CD4-positive, alpha-beta T cell (primary cell): ENCODE results near the gene ANXA9. TPM values are rescaled to one million over a fixed set of nuclear protein-coding genes. Genes with fewer than 3 reads are reported as not detected.

Experiments used
- ATAC-seq: fragments of 200-7000 bp; cut with Tn5 transposase; one replicate; pipeline ENCODE4 v1.10.0; 2022; ENCODE audit warnings: mild to moderate bottlenecking; ENCODE audit not compliant: poor library complexity
- CTCF ChIA-PET: fragments of 350-600 bp; sonication (Branson Sonifier 250); formaldehyde crosslinking; loops from one replicate; lab custom pipeline; 2021; ENCODE audit warnings: antibody characterized with exemption, inconsistent platforms; lab: Charles Lee
- POLR2A ChIA-PET: fragments of 350-600 bp; sonication (Branson Sonifier 250); formaldehyde crosslinking; loops from one replicate; lab custom pipeline; 2021; ENCODE audit warnings: antibody characterized with exemption, inconsistent platforms; lab: Charles Lee
- DNase-seq, 14 experiments: peaks; one replicate each; pipeline ENCODE4 v3.0.0-alpha.2; 2013 to 2020; ENCODE audit warnings: mixed read lengths in 2 of 14
- H3K27ac ChIP-seq, 2 donors: one replicate each; pipeline versions ENCODE4 v1.5.1 to v1.7.0; 2013; ENCODE audit warnings: low read length in 2 of 2, low read depth in 1 of 2, mild to moderate bottlenecking in 1 of 2
- H3K27me3 ChIP-seq, 2 experiments: 1 replicate in 1 of 2; 2 replicates in 1 of 2; pipeline versions ENCODE4 v1.6.1 to v1.7.0; 2013; ENCODE audit warnings: low read length in 2 of 2, control low read depth in 1 of 2, mild to moderate bottlenecking in 1 of 2, moderate library complexity in 1 of 2; ENCODE audit not compliant: insufficient read depth in 2 of 2, control insufficient read depth in 1 of 2
- H3K36me3 ChIP-seq: one replicate; pipeline ENCODE4 v1.6.1; 2013; ENCODE audit warnings: low read length, control low read depth; ENCODE audit not compliant: insufficient read depth
- H3K4me1 ChIP-seq: one replicate; pipeline ENCODE4 v1.6.1; 2013; ENCODE audit warnings: low read length, control low read depth; ENCODE audit not compliant: insufficient read depth
- H3K4me3 ChIP-seq: one replicate; pipeline ENCODE4 v1.5.1; 2013; ENCODE audit warnings: mild to moderate bottlenecking, low read length, moderate library complexity
- H3K9me3 ChIP-seq, 2 experiments: 1 replicate in 1 of 2; 2 replicates in 1 of 2; pipeline versions ENCODE4 v1.6.1 to v1.7.0; 2013; ENCODE audit warnings: low read length in 2 of 2, mild to moderate bottlenecking in 2 of 2, control low read depth in 1 of 2, moderate library complexity in 1 of 2; ENCODE audit not compliant: control insufficient read depth in 1 of 2, insufficient read depth in 1 of 2
- H3K27ac Mint-ChIP-seq: one replicate; pipeline ENCODE4 v1.8.0; 2020; ENCODE audit warnings: mixed read lengths
- H3K27me3 Mint-ChIP-seq: one replicate; pipeline ENCODE4 v1.8.0; 2021; ENCODE audit warnings: mixed read lengths
- H3K36me3 Mint-ChIP-seq: one replicate; pipeline ENCODE4 v1.8.0; 2021; ENCODE audit warnings: low read depth, mixed read lengths
- H3K4me1 Mint-ChIP-seq: one replicate; pipeline ENCODE4 v1.8.0; 2021; ENCODE audit warnings: low read depth, mixed read lengths
- H3K4me3 Mint-ChIP-seq: one replicate; pipeline ENCODE4 v1.8.0; 2020; ENCODE audit warnings: mild to moderate bottlenecking, mixed read lengths
- H3K9me3 Mint-ChIP-seq: one replicate; pipeline ENCODE4 v1.8.0; 2020; ENCODE audit warnings: mixed read lengths
- intact Hi-C, 2 experiments: fragments of 100-400 bp; cut with DNase I in 1 of 2; cut with micrococcal nuclease in 1 of 2; formaldehyde crosslinking; loops; one replicate each; pipeline versions ENCODE4 v1.15.1 to v1.9.0; 2023 to 2025; cut with DNase I, micrococcal nuclease
- total RNA-seq, 174 experiments: library from RNA in 2 of 174; stranded (reverse) in 2 of 174; gene quantifications; one replicate each; pipeline ENCODE4 v1.2.3 and lab custom pipeline; 2021 to 2026
- TF ChIP-seq, protein P1 (sequence below): fragments of 200-600 bp; IDR thresholded peaks from one replicate; pipeline ENCODE4 v1.8.0; 2022; ENCODE audit warnings: antibody characterized with exemption, mild to moderate bottlenecking

The ANXA9 gene
- total RNA-seq, 2 experiments from 2014 or later = not detected

DNA sequence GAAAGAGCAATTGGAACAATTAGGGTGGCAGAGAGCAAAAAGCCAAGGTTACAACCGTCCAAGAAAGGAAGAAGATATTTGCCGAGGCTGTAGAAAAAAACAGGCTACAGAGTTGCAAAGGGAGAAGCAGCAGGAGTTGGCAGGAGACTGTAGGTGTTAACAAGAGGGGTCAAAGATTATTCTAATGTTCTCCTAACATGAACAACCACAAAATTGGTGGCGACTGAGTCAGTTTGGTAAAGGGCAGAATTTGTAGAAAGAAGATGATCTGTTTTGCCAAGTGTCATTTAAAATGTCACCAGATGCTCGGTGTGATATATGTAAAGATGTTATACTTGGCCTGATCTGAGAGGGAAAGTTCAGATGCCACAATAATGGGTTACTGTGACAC lies 25.8 kb downstream of the ANXA9 start:
- Mint-ChIP-seq H3K9me3 (no peaks in the 10 kb centered on the region), H3K27me3 (no peaks in the 10 kb centered on the region), H3K36me3 (peaks cover 45% of the 10 kb centered on the region), H3K4me3 (peak overlapping the region; percentile 93), H3K4me1 (peaks cover 86% of the 10 kb centered on the region), H3K27ac (peak overlapping the region; percentile 98)
- peak overlapping the region; percentile 82 for H3K4me3 ChIP-seq
- H3K9me3 ChIP-seq = no peaks in the 10 kb centered on the region
- H3K4me1 ChIP-seq = peaks cover 84% of the 10 kb centered on the region
- H3K36me3 ChIP-seq = peaks cover 7% of the 10 kb centered on the region
- ATAC-seq (no peak), DNase-seq (no peak)
- intact Hi-C loops = loop anchor here (1.0 to 5.0 kb wide), 5 partner anchors 29 to 646 kb away; partner anchors contain the start of genes ARNT (in 1 of the 2), RPRD2 (in 1 of the 2) and TNFAIP8L2 (in 1 of the 2)
- peak overlapping the region; percentile 87 to 98 for H3K27ac ChIP-seq
- ChIA-PET CTCF (interaction anchor here (4.1 kb wide), 1 partner anchor 12 kb away, joined by 29 read pairs; no protein-coding TSS in a partner anchor), POLR2A (interaction anchor here (1.0 to 3.7 kb wide), 6 partner anchors 17 to 63 kb away, joined by 3 to 18 read pairs (median 4); partner anchors contain the start of genes C1orf56, CDC42SE1 and GABPB2)
- no peaks in the 10 kb centered on the region for H3K27me3 ChIP-seq
- TF ChIP-seq, protein P1, sequence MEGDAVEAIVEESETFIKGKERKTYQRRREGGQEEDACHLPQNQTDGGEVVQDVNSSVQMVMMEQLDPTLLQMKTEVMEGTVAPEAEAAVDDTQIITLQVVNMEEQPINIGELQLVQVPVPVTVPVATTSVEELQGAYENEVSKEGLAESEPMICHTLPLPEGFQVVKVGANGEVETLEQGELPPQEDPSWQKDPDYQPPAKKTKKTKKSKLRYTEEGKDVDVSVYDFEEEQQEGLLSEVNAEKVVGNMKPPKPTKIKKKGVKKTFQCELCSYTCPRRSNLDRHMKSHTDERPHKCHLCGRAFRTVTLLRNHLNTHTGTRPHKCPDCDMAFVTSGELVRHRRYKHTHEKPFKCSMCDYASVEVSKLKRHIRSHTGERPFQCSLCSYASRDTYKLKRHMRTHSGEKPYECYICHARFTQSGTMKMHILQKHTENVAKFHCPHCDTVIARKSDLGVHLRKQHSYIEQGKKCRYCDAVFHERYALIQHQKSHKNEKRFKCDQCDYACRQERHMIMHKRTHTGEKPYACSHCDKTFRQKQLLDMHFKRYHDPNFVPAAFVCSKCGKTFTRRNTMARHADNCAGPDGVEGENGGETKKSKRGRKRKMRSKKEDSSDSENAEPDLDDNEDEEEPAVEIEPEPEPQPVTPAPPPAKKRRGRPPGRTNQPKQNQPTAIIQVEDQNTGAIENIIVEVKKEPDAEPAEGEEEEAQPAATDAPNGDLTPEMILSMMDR = no peak

DNA sequence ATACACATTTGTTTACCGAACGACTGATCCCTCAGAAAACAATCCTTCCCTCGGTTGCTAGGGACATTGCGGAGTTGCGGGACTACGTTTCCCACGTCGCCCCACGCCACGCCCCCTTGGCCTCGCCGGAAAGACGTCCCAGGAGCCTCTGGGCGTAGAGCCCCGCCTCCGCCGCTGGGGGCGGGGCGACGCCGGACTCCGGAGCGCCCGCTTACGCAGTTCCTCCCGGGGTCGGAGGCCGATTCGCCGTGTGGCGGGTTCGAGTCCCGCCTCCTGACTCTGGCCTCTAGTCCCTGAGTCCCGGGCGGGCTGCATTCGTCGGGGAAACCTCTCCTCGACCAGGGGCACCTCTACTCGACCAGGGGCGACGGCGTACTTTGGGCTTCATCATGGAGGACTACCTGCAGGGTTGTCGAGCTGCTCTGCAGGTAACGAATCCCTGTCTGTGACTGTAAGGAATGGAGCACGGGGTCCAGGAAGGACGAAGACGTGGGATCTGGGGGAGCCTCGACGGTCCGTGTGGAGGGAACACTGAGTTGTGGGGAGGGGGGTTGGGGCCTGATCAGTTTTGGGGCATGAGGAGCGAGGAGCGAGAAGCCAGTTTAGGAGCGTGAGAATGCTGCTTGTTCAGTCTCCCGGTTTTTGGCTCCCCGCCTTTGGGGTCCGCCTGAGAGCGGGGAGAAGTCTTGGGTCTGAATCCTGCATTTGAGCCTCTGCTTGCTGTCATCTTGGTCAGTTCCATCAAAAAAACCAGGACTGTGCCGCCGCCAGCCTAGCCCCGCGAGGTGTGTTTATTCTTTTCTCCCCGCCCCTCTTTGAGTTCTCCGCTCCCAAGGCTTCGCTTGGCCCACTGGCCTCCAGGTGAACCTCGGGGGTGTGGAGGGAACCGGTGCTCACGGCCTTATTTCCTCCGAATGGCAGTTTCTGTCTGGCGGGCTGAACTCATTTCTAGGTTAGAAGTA lies 26.4 kb downstream of the ANXA9 start, which contains the start of gene PRUNE1:
PRUNE1 (plus strand) TSS at position 206 of the 962 bp plus-strand sequence; CDS start at position 390, 184 bp downstream.
- ATAC-seq = peak; percentile 85
- Histone ChIP-seq H3K27me3 (no peaks in the 10 kb centered on the region), H3K4me1 (peaks cover 83% of the 10 kb centered on the region), H3K4me3 (peak within 1 kb of the TSS; percentile 82), H3K9me3 (no peaks in the 10 kb centered on the region), H3K36me3 (peaks cover 14% of the 10 kb centered on the region), H3K27ac (peak within 1 kb of the TSS; percentile 87 to 98)
- H3K4me1 Mint-ChIP-seq = peaks cover 86% of the 10 kb centered on the region
- peak within 1 kb of the TSS; percentile 98 for H3K27ac Mint-ChIP-seq
- H3K9me3 Mint-ChIP-seq = no peaks in the 10 kb centered on the region
- no peaks in the 10 kb centered on the region for H3K27me3 Mint-ChIP-seq
- peaks cover 43% of the 10 kb centered on the region for H3K36me3 Mint-ChIP-seq
- intact Hi-C loops = loop anchor here (1.0 to 5.0 kb wide), 5 partner anchors 29 to 646 kb away; partner anchors contain the start of genes ARNT (in 1 of the 2), RPRD2 (in 1 of the 2) and TNFAIP8L2 (in 1 of the 2)
- peak; percentile 92 to 100 (median 96) for DNase-seq
- peak within 1 kb of the TSS; percentile 93 for H3K4me3 Mint-ChIP-seq
- ChIA-PET CTCF (interaction anchor here (0.6 to 0.9 kb wide), 3 partner anchors 16 to 731 kb away, joined by 3 to 4 read pairs (median 3); no protein-coding TSS in a partner anchor), POLR2A (interaction anchor here (0.6 to 1.9 kb wide), 7 partner anchors 16 to 645 kb away, joined by 3 to 5 read pairs (median 3); partner anchors contain the start of genes CDC42SE1, GABPB2 and RPRD2)
- TF ChIP-seq, protein P1 = no peak

DNA sequence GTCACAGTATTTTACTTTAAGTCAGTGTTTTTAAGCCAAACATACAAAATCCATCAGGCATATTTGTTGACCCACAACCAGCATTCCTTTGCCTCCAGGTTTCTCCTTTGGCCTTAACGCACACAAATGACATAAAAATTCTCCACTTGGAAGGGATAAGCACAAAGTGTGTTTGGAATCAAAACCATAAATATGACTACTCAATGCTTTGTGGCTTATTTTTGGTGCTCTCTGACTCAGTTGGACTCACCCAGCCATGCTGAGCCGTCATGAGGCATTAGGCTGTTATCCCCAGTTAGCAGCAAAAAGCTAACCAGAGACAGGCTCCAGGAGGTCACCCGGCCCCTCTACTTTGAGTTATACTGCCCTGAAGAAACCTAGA lies 27.1 kb downstream of the ANXA9 start:
- H3K36me3 Mint-ChIP-seq = peaks cover 46% of the 10 kb centered on the region
- POLR2A ChIA-PET = interaction anchor here (1.1 to 1.9 kb wide), 4 partner anchors 42 to 645 kb away, joined by 3 to 5 read pairs (median 4); partner anchors contain the start of genes GABPB2 and RPRD2
- no peak for DNase-seq
- H3K27ac Mint-ChIP-seq = peak overlapping the region; percentile 98
- H3K4me3 ChIP-seq = peak overlapping the region; percentile 82
- TF ChIP-seq, protein P1 = no peak
- intact Hi-C loops = loop anchor here (2.0 to 5.0 kb wide), 4 partner anchors 48 to 647 kb away; partner anchors contain the start of genes ARNT (in 1 of the 2), RPRD2 (in 1 of the 2) and TNFAIP8L2 (in 1 of the 2)
- no peaks in the 10 kb centered on the region for H3K9me3 ChIP-seq
- H3K4me1 Mint-ChIP-seq = peaks cover 84% of the 10 kb centered on the region
- ATAC-seq = no peak
- no peaks in the 10 kb centered on the region for H3K9me3 Mint-ChIP-seq
- H3K27me3 ChIP-seq = no peaks in the 10 kb centered on the region
- peaks cover 79% of the 10 kb centered on the region for H3K4me1 ChIP-seq
- H3K27ac ChIP-seq = peak overlapping the region in 1 of 2 donors; percentile 98
- peaks cover 16% of the 10 kb centered on the region for H3K36me3 ChIP-seq
- no peaks in the 10 kb centered on the region for H3K27me3 Mint-ChIP-seq
- peak overlapping the region; percentile 93 for H3K4me3 Mint-ChIP-seq
- CTCF ChIA-PET = interaction anchor here (0.6 to 1.4 kb wide), 4 partner anchors 15 to 732 kb away, joined by 3 to 5 read pairs (median 4); partner anchors contain the start of gene GABPB2
